GM23338 (cell line): ENCODE measurements around the gene HEXA. TPM values are rescaled to one million over a fixed set of nuclear protein-coding genes. Genes with fewer than 3 reads are reported as not detected.

Experiments used
- ATAC-seq: fragments of 200-7000 bp; cut with Tn5 transposase; 3 replicates; pipeline ENCODE4 v1.9.1; 2020
- DNase-seq: peaks from one replicate; pipeline ENCODE4 v3.0.0-alpha.2; 2015; ENCODE audit warnings: low spot score
- H2AFZ ChIP-seq: fragments of 200-600 bp; sonication (generic); 2 replicates; pipeline ENCODE4 v1.8.0; 2016; ENCODE audit warnings: antibody characterized with exemption, mild to moderate bottlenecking, moderate library complexity
- H3F3A ChIP-seq: fragments of 200-600 bp; sonication (generic); replicated peaks from 2 replicates; pipeline ENCODE4 v1.8.0; 2017; ENCODE audit warnings: antibody characterized with exemption, mixed run types, low read depth
- H3K27ac ChIP-seq: fragments of 200-600 bp; sonication (generic); 2 replicates; pipeline ENCODE4 v1.6.1; 2016; ENCODE audit warnings: low read depth
- H3K27me3 ChIP-seq: fragments of 200-600 bp; sonication (generic); 2 replicates; pipeline ENCODE4 v1.8.0; 2016; ENCODE audit warnings: mild to moderate bottlenecking, mixed run types, moderate library complexity; ENCODE audit not compliant: insufficient read depth
- H3K36me3 ChIP-seq: fragments of 200-600 bp; sonication (generic); 2 replicates; pipeline ENCODE4 v1.8.0; 2016; ENCODE audit warnings: mild to moderate bottlenecking; ENCODE audit not compliant: insufficient read depth
- H3K4me1 ChIP-seq: fragments of 200-600 bp; sonication (generic); 2 replicates; pipeline ENCODE4 v1.8.0; 2016; ENCODE audit warnings: mild to moderate bottlenecking, moderate library complexity; ENCODE audit not compliant: insufficient read depth
- H3K4me2 ChIP-seq: fragments of 200-600 bp; sonication (generic); 2 replicates; pipeline ENCODE4 v1.7.1; 2017; ENCODE audit warnings: mixed run types
- H3K4me3 ChIP-seq: fragments of 200-600 bp; sonication (generic); 2 replicates; pipeline ENCODE4 v1.6.1; 2016; ENCODE audit warnings: mixed run types
- H3K79me2 ChIP-seq: fragments of 200-600 bp; sonication (generic); replicated peaks from 2 replicates; pipeline ENCODE4 v1.8.0; 2017; ENCODE audit warnings: mild to moderate bottlenecking; ENCODE audit not compliant: insufficient read depth
- H3K9me2 ChIP-seq: fragments of 200-600 bp; sonication (generic); 2 replicates; pipeline ENCODE4 v1.8.0; 2017; ENCODE audit not compliant: insufficient read depth
- H4K20me1 ChIP-seq: fragments of 200-600 bp; sonication (generic); replicated peaks from 2 replicates; pipeline ENCODE4 v1.8.0; 2017; ENCODE audit warnings: mild to moderate bottlenecking; ENCODE audit not compliant: insufficient read depth
- H3K27ac Mint-ChIP-seq: 2 replicates; pipeline ENCODE4 v1.8.0; 2020; ENCODE audit warnings: inconsistent platforms, mild to moderate bottlenecking, moderate library complexity, mixed read lengths
- H3K27me3 Mint-ChIP-seq: 3 replicates; pipeline ENCODE4 v1.8.0; 2022; ENCODE audit warnings: low read depth, mild to moderate bottlenecking, moderate library complexity, mixed read lengths, inconsistent platforms; ENCODE audit not compliant: insufficient read depth, poor library complexity
- H3K36me3 Mint-ChIP-seq: 3 replicates; pipeline ENCODE4 v1.8.0; 2021; ENCODE audit warnings: low read depth, mild to moderate bottlenecking, inconsistent platforms, moderate library complexity, mixed read lengths
- H3K4me1 Mint-ChIP-seq: 3 replicates; pipeline ENCODE4 v1.8.0; 2020; ENCODE audit warnings: mild to moderate bottlenecking, inconsistent platforms, mixed read lengths
- H3K4me3 Mint-ChIP-seq: 3 replicates; pipeline ENCODE4 v1.8.0; 2021; ENCODE audit warnings: moderate library complexity, mild to moderate bottlenecking, inconsistent platforms, mixed read lengths
- H3K9me3 Mint-ChIP-seq: 3 replicates; pipeline ENCODE4 v1.8.0; 2020; ENCODE audit warnings: moderate library complexity, mild to moderate bottlenecking, inconsistent platforms, mixed read lengths
- CTCF ChIP-seq, 2 experiments: fragments of 200-600 bp in 1 of 2; sonication (generic) in 1 of 2; conservative IDR thresholded peaks; 2 replicates each; pipeline versions ENCODE4 v1.5.1 to v1.6.1; 2016 to 2017; ENCODE audit warnings: antibody characterized with exemption in 2 of 2, low read depth in 2 of 2, mild to moderate bottlenecking in 2 of 2, moderate library complexity in 1 of 2
- ETS1 ChIP-seq: IDR thresholded peaks from 2 replicates; pipeline ENCODE4 v1.6.1; 2016; ENCODE audit warnings: antibody characterized with exemption
- EZH2 ChIP-seq: fragments of 200-600 bp; sonication (generic); IDR thresholded peaks from one replicate; pipeline ENCODE4 v1.8.0; 2017; ENCODE audit warnings: antibody characterized with exemption, mild to moderate bottlenecking, low read depth; ENCODE audit not compliant: unreplicated experiment
- NANOG ChIP-seq: IDR thresholded peaks from 2 replicates; pipeline ENCODE4 v1.6.1; 2016; ENCODE audit warnings: antibody characterized with exemption, borderline replicate concordance
- POLR2AphosphoS5 ChIP-seq: IDR thresholded peaks from 2 replicates; pipeline ENCODE4 v1.6.1; 2016; ENCODE audit warnings: antibody characterized with exemption, low read depth
- REST ChIP-seq: IDR thresholded peaks from one replicate; pipeline ENCODE4 v1.6.1; 2018; ENCODE audit warnings: antibody characterized with exemption; ENCODE audit not compliant: unreplicated experiment
- STAT1 ChIP-seq: IDR thresholded peaks from one replicate; pipeline ENCODE4 v1.6.1; 2016; ENCODE audit warnings: antibody characterized with exemption; ENCODE audit not compliant: unreplicated experiment
- ZNF114 ChIP-seq: fragments of 250-450 bp; sonication (Bioruptor Pico); IDR thresholded peaks from 2 replicates; pipeline ENCODE4 v1.5.0; 2020; ENCODE audit warnings: mild to moderate bottlenecking, moderate library complexity
- ZNF331 ChIP-seq: fragments of 250-450 bp; sonication (Bioruptor Pico); IDR thresholded peaks from 2 replicates; pipeline ENCODE4 v1.5.0; 2020; ENCODE audit warnings: low read depth, mild to moderate bottlenecking, moderate library complexity
- ZNF462 ChIP-seq: fragments of 250-450 bp; sonication (Bioruptor Pico); IDR thresholded peaks from 2 replicates; pipeline ENCODE4 v1.5.0; 2020; ENCODE audit warnings: mild to moderate bottlenecking, moderate library complexity
- polyA plus RNA-seq: library from polyadenylated mRNA; unstranded; fragments of >200 nt; fragmentation: Nextera tagmentation; extraction: Ambion mirVana; gene quantifications from 2 replicates; pipeline ENCODE4 v1.2.1, GENCODE V29; 2016
- total RNA-seq: library from RNA; depleted of rRNA; stranded (reverse); fragments of >200 nt; shearing (Covaris generic); gene quantifications from 2 replicates; pipeline ENCODE4 v1.2.3, GENCODE V29; 2014

Gene HEXA
- total and polyA plus RNA-seq, 2 experiments from 2014 or later, result 43.0 to 43.8 TPM

- Mint-ChIP-seq H3K27me3 (peaks cover 15% of the 10 kb centered on the region), H3K36me3 (no peaks in the 10 kb centered on the region), H3K4me1 (peaks cover 18% of the 10 kb centered on the region), H3K9me3 (peaks cover 7% of the 10 kb centered on the region; the same call in 2 of the 3 replicates), H3K4me3 (peak overlapping the region; percentile 93), H3K27ac (peak overlapping the region; percentile 78)
- Histone ChIP-seq H3K9me2 (no peaks in the 10 kb centered on the region), H3K79me2 (peaks cover 35% of the 10 kb centered on the region), H3F3A (0 out of 2 replicates have a peak, but pooled peaks cover 4% of the 10 kb centered on the region), H2AFZ (peak overlapping the region; percentile 100), H4K20me1 (no peaks in the 10 kb centered on the region; the same call in 1 of the 2 replicates), H3K27me3 (no peaks in the 10 kb centered on the region), H3K36me3 (no peaks in the 10 kb centered on the region), H3K4me1 (peaks cover 11% of the 10 kb centered on the region; the same call in 1 of the 2 replicates), H3K27ac (peak overlapping the region; percentile 89), H3K4me2 (peak overlapping the region; percentile 97), H3K4me3 (peak overlapping the region; percentile 96)
- DNase-seq (peak; percentile 60), ATAC-seq (peak; percentile 84)
- no peak for TF ChIP-seq ZNF114 (CRISPR knock-in tag)
- no peak for TF ChIP-seq STAT1
- no peak for TF ChIP-seq NANOG
- TF ChIP-seq POLR2AphosphoS5, result no peak
- TF ChIP-seq ZNF331, result no peak
- no peak for TF ChIP-seq CTCF (conservative IDR thresholded peaks at IDR 0.05; ENCODE audit: low read depth in 2 of 2)
- TF ChIP-seq ZNF462 (CRISPR knock-in tag), result no peak
- no peak for TF ChIP-seq EZH2
- no peak for TF ChIP-seq ETS1
- TF ChIP-seq REST, result no peak
These were observed 341 bp downstream of the HEXA start for GRCh38 chr15:72375501-72375845.
